GM18517 (cell line): ENCODE results near the gene PYGB.
"Not testable (repeated sequence)": the region's sequence is repeated elsewhere in the genome, so short reads cannot be mapped to it uniquely, and the experiment has no call there.

ENCODE experiments used
- ATAC-seq: cut with Tn5 transposase; IDR thresholded peaks from one replicate; pipeline ENCODE4 v1.9.1; 2021; ENCODE audit warnings: mild to moderate bottlenecking, moderate library complexity; ENCODE audit not compliant: unreplicated experiment

Gene PYGB

DNA sequence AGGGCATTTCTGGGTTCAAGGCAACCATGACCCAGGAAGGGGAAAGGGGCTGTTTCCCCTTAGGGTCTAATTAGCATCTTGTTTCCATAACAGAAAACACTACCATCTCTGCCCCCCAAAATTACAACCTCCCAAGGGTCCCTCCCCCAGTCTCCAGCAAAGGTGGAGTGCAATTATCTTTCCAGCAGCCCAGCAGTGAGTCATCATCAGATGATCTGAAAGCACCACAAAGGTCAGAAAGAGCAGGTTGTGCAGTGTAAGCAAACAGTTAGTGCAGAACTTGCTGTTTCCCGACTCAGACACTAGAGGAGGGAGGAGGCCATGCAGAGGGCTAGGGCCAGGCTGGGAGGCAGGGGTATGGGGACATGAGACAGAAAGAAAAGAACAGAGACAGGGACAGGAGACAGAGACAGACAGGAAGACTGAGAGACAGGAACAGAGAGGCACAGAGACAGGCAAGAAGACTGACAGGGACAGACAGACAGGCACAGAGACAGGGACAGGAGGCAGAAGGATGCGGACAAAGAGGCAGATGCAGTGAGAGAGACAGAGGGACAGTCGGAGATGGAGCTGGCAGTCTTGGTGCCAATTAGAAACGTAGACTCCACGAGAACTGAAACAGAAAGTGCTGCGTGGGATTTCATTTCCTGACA is 62.5 kb downstream of the PYGB start:
- peak; percentile 94 for ATAC-seq

GRCh38 chr20:25310921-25311728 is 63.2 kb downstream of the PYGB start:
- no peak for ATAC-seq

- not testable (repeated sequence) for ATAC-seq
Observed at GRCh38 chr20:25312716-25313115, 64.8 kb downstream of the PYGB start.

DNA sequence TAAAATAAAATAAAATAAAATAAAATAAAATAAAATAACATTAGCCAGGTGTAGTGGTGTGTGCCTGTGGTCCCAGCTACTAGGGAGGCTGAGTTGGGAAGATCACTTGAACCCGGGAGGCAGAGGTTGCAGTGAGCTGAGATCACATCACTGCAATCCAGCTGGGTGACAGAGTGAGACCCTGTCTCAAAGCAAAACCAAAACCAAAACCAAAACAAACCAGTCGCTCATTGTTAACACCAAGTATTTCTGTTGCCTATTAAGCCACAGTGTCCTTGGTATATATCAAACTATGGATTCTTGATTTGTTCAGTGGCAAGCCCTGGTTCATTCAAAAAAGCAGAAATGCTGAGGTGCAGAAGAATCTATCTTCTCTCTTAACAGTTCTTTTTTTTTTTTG is 65.7 kb downstream of the PYGB start:
- ATAC-seq: no peak

GRCh38 chr20:25314497-25315417 is 66.9 kb downstream of the PYGB start:
- no peak for ATAC-seq

GRCh38 chr20:25315418-25316210 is 67.7 kb downstream of the PYGB start:
- no peak for ATAC-seq

DNA sequence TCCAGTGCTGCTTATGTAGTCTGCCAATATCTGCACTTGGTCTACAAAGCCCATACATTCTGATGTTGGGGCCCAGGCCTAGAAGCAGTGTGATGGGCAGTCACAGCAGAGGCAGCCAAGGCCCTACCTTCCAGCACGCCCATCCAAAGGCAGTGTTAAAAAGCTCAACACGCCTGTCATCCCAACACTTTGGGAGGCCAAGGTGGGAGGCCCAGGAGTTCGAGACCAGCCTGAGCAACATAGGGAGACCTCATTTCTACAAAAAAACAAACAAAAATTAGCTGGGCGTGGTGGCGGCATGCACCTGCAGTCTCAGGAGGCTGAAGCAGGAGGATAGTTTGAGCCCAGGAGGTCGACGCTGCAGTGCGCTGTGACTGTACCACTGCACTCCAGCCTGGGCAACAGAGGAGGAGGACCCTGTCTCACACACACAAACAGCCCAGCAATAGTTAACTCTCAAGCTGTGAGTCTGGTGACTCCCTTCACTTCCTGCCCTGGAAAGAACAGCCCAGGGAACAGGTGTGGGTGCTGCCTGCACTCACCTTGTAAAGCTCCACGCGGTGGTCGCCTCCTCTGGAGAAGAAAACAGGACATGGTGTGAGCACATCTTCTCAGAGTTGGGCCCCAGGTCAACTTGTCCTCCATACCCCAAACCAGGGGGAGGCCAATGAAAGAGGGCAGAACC is 68.8 kb downstream of the PYGB start:
- no peak for ATAC-seq

DNA sequence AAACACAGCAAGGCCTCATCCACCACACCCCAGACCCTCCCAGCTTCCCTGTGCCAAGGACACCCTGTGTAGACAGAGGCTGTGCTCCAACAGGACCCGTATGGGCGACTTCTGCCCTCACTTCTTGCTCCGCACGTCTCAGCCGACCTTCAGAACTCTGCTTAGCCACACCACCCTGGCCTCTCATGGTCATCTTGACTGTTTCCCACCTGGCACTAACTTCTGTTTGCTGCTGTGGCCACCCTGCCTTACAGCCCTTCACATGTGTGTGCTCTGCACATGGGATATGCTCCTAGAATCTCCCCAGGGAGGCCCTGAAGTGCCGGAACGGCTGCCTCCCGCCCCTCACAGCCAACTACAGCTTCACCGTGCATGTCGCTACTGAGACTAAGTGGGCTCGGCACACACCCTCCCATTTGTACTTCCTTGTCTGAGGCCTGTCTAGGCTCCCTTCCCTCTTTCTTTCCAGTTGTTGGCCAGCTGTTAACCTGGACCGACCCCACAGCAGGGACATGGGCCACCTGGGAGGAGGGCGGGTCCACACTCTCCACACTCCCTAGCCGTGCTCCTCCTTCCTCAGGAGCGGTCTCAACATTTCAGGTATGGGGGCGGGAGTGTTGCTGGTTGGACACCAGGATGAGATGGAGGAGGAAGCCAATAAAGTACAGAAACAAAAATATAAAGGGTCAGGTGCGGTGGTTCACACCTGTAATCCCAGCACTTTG is 69.6 kb downstream of the PYGB start:
- ATAC-seq: no peak

GRCh38 chr20:25318471-25319240 is 70.8 kb downstream of the PYGB start:
- ATAC-seq: peak; percentile 93

DNA sequence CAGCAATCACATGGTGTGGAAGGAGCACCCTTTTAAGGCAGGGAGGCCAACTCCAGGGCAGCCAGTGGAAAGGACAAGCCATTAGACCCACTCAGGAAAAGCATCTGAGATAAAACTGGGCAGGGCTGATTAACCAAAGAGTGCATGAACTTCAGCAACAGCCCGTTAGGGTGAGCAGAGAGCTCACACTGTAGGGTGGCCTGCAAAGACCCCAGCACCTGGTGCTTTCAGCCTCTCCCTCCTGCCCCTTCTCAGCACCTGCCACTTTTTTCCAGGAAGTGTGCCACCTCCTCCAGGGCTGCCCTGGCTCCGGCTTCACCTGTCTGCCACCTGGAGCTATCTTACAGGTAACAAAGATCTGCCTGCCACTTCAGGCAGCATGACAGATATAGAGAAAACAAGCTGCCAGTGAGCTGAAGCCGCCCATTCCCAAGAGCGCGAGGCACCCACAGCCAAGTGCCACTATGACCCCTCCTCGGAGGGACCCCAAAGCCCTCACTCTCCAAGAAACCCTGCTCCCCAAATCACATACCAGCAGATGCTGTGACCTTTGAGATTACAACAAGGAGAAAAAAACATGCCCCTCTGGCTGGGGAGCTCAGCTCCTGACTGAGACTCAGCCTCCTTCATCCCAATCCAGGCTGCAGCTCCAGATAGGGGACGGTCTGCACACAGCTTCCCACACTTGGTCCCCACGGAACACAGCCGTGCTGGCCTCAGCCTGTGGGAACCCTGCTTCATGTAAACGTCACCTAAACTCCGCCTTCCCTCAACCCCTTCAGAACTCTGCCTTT is 71.6 kb downstream of the PYGB start:
- ATAC-seq: no peak

DNA sequence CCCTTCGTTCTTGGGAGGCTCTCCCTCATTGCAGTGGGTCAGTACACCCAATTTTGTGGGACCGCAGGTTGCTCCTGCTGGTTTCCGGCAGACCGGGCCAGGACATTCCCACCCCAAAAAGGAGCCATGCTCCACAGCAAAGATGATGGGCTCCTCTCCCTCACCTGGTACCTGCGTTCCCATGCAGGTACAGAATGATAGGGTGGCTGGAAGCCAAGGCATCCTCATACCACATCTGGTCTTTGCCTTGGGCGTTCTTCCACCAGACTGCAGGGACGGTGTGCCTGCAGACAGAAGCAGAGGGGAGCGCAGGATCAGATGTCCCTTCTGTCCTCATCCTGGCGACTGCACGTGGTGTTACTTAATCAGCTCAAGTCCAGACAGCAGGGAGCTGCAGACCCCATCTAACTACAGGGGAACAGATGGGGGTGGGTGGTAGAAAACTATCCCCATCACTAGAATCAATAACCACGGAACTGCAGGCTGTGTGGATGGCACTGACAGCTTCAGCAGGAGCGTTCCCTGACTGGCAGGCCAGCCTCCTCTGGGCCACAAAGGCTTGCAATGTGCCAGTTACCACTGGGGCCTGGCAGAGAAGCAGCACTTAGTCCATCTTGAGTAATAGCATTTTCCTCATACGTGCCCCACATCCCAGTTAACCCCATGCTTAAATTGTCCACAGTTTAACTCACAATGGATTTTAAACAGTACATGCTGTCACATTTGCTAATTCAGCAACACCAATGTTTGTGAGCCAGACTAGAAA is 72.3 kb downstream of the PYGB start:
- ATAC-seq: no peak

- ATAC-seq: no peak
Observed at GRCh38 chr20:25321262-25321831, 73.5 kb downstream of the PYGB start.

DNA sequence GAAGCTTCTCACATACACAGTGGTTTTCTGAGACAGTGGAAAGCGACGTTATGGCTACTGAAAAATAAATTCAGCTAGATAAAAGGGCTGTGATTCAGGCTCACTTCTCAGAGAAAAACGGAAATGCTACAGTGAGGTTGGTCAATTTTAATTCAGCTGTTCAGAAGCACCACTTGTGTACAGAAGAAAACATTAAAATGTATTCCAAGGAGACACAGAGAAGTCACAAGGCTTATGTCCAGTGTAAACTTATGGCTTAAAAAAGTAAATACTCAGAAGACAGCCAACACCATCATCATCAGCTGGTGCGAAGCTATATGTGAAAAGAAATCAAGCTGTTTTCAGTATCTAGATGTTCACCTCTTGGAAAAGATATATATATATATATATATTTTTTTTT is 74.1 kb downstream of the PYGB start:
- ATAC-seq: no peak

DNA sequence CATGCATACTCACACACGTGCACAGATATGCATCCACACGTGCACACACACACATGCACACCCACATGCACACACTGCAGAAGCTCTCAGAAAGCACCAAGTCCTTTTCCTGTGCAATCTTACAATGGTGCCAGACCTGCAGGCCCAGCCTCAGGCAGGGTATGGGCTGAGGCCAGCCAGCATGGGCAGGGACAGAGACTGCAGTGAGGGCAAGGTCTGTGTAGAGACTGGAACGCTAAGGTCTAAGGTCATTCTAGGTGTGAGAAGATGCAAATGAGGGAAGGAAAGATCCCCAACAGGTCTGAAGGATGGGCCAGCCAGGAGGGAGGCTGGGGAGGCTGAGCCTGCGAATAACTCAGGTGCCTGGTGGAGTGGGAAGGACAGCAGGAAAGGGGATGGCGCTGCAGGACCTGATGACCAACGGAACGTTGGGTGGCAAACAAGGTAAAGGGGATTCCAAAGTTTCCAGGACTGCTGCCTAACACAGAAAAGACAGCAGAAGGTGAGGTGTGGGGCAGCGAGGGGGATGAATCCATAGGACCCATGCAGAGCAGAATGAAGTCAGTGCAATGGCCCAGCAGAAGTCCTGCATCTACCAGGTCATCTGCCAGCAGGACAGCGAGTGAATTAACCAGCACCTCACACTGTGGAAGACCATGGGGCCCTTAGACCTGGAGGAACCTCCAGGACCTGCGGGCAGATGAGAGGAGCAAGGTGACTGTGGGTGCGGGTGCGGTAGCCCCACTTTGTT is 75.8 kb downstream of the PYGB start:
- no peak for ATAC-seq

DNA sequence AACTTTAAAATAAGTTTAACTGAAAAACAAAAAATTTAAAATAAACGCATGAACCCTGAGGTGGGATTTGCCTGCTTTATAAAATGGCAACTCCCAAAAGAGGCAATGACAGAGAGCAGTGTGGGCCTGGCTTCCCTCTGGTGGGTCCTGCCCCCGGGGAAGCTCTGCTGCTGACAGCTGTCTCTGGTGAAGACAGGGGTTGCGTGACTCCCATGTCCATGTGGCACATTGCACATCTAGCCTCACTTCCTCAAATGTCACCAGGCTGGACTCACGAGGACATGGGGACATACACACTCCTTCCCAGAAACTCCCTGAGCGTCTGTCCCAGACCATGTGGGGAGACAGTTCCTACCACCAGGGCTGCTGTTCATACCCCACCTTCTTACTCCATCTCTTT is 76.5 kb downstream of the PYGB start:
- no peak for ATAC-seq

- no peak for ATAC-seq
Observed at GRCh38 chr20:25325073-25325472, 77.2 kb downstream of the PYGB start.
